IMR-90 (cell line): Measurements from ENCODE around the gene VDAC2. TPM values are rescaled to one million over a fixed set of nuclear protein-coding genes. Genes with fewer than 3 reads are reported as not detected.
A peak's percentile ranks its signal among the peaks of the same experiment; 100 is the strongest.

Source experiments
- ATAC-seq: fragments of 200-7000 bp; cut with Tn5 transposase; 2 replicates; pipeline ENCODE4 v1.9.1; 2020; ENCODE audit warnings: low read depth, mild to moderate bottlenecking, moderate library complexity
- BruUV-seq: library from RNA; stranded (reverse); fragments of 400-500 nt; replicated peaks from 2 replicates; lab custom pipeline; 2021; lab: Mats Ljungman, UMichigan
- CTCF ChIA-PET: fragments of 300-600 bp; formaldehyde crosslinking; extraction: SDS; loops from one replicate; lab custom pipeline; 2021; ENCODE audit warnings: antibody characterized with exemption; lab: Yijun Ruan, JAX
- POLR2A ChIA-PET: fragments of 300-600 bp; sonication (Branson Sonifier 250); formaldehyde crosslinking; loops from one replicate; lab custom pipeline; 2022; ENCODE audit warnings: antibody characterized with exemption; ENCODE audit not compliant: unreplicated experiment; lab: Charles Lee
- DNase-seq: peaks from one replicate; pipeline ENCODE4 v3.0.0; 2013
- H2AFZ ChIP-seq: replicated peaks from 2 replicates; pipeline ENCODE3; 2013; ENCODE audit warnings: low read length, mild to moderate bottlenecking; ENCODE audit not compliant: poor library complexity
- H2AK5ac ChIP-seq: 2 replicates; pipeline ENCODE4 v1.6.1; 2013; ENCODE audit warnings: low read depth, low read length, inconsistent platforms
- H2AK9ac ChIP-seq: replicated peaks from 2 replicates; pipeline ENCODE3; 2013; ENCODE audit warnings: mild to moderate bottlenecking, low read depth, low read length, moderate library complexity; ENCODE audit not compliant: poor library complexity
- H2BK120ac ChIP-seq: 2 replicates; pipeline ENCODE4 v1.6.1; 2013; ENCODE audit warnings: low read depth, low read length, inconsistent platforms
- H2BK15ac ChIP-seq: 3 replicates; pipeline ENCODE4 v1.6.1; 2013; ENCODE audit warnings: low read depth, low read length, inconsistent platforms
- H2BK20ac ChIP-seq: 2 replicates; pipeline ENCODE4 v1.6.1; 2013; ENCODE audit warnings: low read depth, mild to moderate bottlenecking, inconsistent platforms, low read length, moderate library complexity
- H2BK5ac ChIP-seq: 2 replicates; pipeline ENCODE4 v1.6.1; 2013; ENCODE audit warnings: mild to moderate bottlenecking, low read depth, low read length, inconsistent platforms; ENCODE audit not compliant: poor library complexity, severe bottlenecking
- H3K14ac ChIP-seq: replicated peaks from 2 replicates; pipeline ENCODE4 v1.6.1; 2013; ENCODE audit warnings: low read depth, low read length, inconsistent platforms
- H3K18ac ChIP-seq: 2 replicates; pipeline ENCODE4 v1.6.1; 2013; ENCODE audit warnings: low read depth, low read length, control low read depth
- H3K23ac ChIP-seq: 2 replicates; pipeline ENCODE4 v1.6.1; 2013; ENCODE audit warnings: low read depth, low read length, inconsistent platforms
- H3K27ac ChIP-seq: 2 replicates; pipeline ENCODE4 v1.5.1; 2013; ENCODE audit warnings: mild to moderate bottlenecking, control low read depth, low read length; ENCODE audit not compliant: insufficient read depth
- H3K27me3 ChIP-seq: 2 replicates; pipeline ENCODE4 v1.6.1; 2013; ENCODE audit warnings: low read length; ENCODE audit not compliant: control insufficient read depth, insufficient read depth
- H3K36me3 ChIP-seq: 2 replicates; pipeline ENCODE4 v1.6.1; 2013; ENCODE audit warnings: low read length, mixed read lengths; ENCODE audit not compliant: control insufficient read depth, insufficient read depth
- H3K4ac ChIP-seq: 2 replicates; pipeline ENCODE4 v1.6.1; 2013; ENCODE audit warnings: low read depth, low read length, inconsistent platforms
- H3K4me1 ChIP-seq: 2 replicates; pipeline ENCODE4 v1.6.1; 2013; ENCODE audit warnings: low read length, mixed read lengths; ENCODE audit not compliant: control insufficient read depth, insufficient read depth
- H3K4me2 ChIP-seq: 2 replicates; pipeline ENCODE4 v1.6.1; 2013; ENCODE audit warnings: low read depth, mild to moderate bottlenecking, control low read depth, low read length, moderate library complexity
- H3K4me3 ChIP-seq: 2 replicates; pipeline ENCODE4 v1.5.1; 2013; ENCODE audit warnings: low read depth, mild to moderate bottlenecking, control low read depth, low read length, moderate library complexity; ENCODE audit not compliant: insufficient read depth
- H3K56ac ChIP-seq: 2 replicates; pipeline ENCODE4 v1.6.1; 2013; ENCODE audit warnings: low read length, inconsistent platforms; ENCODE audit not compliant: insufficient read depth; ENCODE audit errors: extremely low read depth
- H3K79me1 ChIP-seq, 2 experiments: 2 replicates each; pipeline ENCODE4 v1.6.1; 2013; ENCODE audit warnings: low read length in 2 of 2, inconsistent platforms in 1 of 2, low read depth in 1 of 2
- H3K9ac ChIP-seq: 2 replicates; pipeline ENCODE4 v1.6.1; 2013; ENCODE audit warnings: low read depth, low read length, control low read depth
- H3K9me1 ChIP-seq: 2 replicates; pipeline ENCODE4 v1.6.1; 2013; ENCODE audit warnings: low read length, inconsistent platforms; ENCODE audit not compliant: insufficient read depth
- H3K9me3 ChIP-seq: 2 replicates; pipeline ENCODE4 v1.6.1; 2013; ENCODE audit warnings: low read length; ENCODE audit not compliant: control insufficient read depth, insufficient read depth
- H4K20me1 ChIP-seq: 2 replicates; pipeline ENCODE4 v1.6.1; 2013; ENCODE audit warnings: low read length, inconsistent platforms; ENCODE audit not compliant: insufficient read depth
- H4K5ac ChIP-seq: 2 replicates; pipeline ENCODE4 v1.6.1; 2013; ENCODE audit warnings: mild to moderate bottlenecking, low read depth, low read length, control low read depth
- H4K8ac ChIP-seq, 2 experiments: 2 replicates each; pipeline ENCODE4 v1.6.1; 2013; ENCODE audit warnings: low read depth in 2 of 2, low read length in 2 of 2, control low read depth in 1 of 2, inconsistent platforms in 1 of 2
- H4K91ac ChIP-seq: 2 replicates; pipeline ENCODE4 v1.6.1; 2013; ENCODE audit warnings: low read depth, low read length, inconsistent platforms; ENCODE audit not compliant: insufficient read depth
- POLR2A ChIP-seq: IDR thresholded peaks from 2 replicates; pipeline ENCODE4 v1.6.1; 2012; ENCODE audit warnings: mild to moderate bottlenecking, low read depth, low read length
- RCOR1 ChIP-seq: IDR thresholded peaks from 2 replicates; pipeline ENCODE4 v1.6.1; 2012; ENCODE audit warnings: mild to moderate bottlenecking, low read length, improper control_type of control experiment; ENCODE audit not compliant: insufficient replicate concordance
- WGBS, 2 experiments: methylation state at CpG; one replicate each; pipeline versions ENCODE4 v1.1.5 to v1.1.7; 2013; ENCODE audit warnings: missing lambda C conversion rate in 2 of 2; ENCODE audit not compliant: insufficient read length in 1 of 2; ENCODE audit errors: extremely low coverage in 2 of 2; 5-methylcytosine and 5-hydroxymethylcytosine counted together
- dilution Hi-C: fragments of 300-500 bp; cut with HindIII; formaldehyde crosslinking; loops from one replicate; pipeline ENCODE4 v1.14.3; 2018; ENCODE audit warnings: low sequenced_read_pairs; ENCODE audit not compliant: unreplicated experiment
- in situ Hi-C: fragments of 300-500 bp; cut with MboI; formaldehyde crosslinking; loops from 3 replicates; pipeline ENCODE4 v1.14.3; 2019; ENCODE audit warnings: low sequenced_read_pairs, inconsistent platforms, mixed read lengths
- intact Hi-C: fragments of 100-400 bp; cut with micrococcal nuclease; formaldehyde crosslinking; loops from 2 replicates; pipeline ENCODE4 v1.10.0; 2022
- polyA plus RNA-seq, 3 experiments: library from polyadenylated mRNA; depleted of rRNA; stranded (reverse); fragments of >200 nt; gene quantifications; 2 replicates each; pipeline ENCODE4 v1.2.3, GENCODE V29; 2012; ENCODE audit warnings: low replicate concordance in 1 of 3
- total RNA-seq: library from RNA; depleted of rRNA; stranded (reverse); fragments of >200 nt; gene quantifications from 2 replicates; pipeline ENCODE4 v1.2.3, GENCODE V29; 2012

VDAC2 gene
- total and polyA plus RNA-seq, 2 of the 4 experiments (the other 2 are of a cell fraction): 122 to 139 TPM

GRCh38 chr10:75253281-75254220, 43.0 kb downstream of the VDAC2 start:
- H3K14ac ChIP-seq: no peak overlapping the region
- intact Hi-C loops (no loop called here), in situ Hi-C loops (no loop called here), dilution Hi-C loops (no loop called here)
- H3K4me1 ChIP-seq: no peaks in the 10 kb centered on the region
- no peak overlapping the region for H2BK15ac ChIP-seq
- ChIA-PET POLR2A (no interaction called here), CTCF (no interaction called here)
- H3K56ac ChIP-seq: no peak overlapping the region
- no peak overlapping the region for H2BK120ac ChIP-seq
- no peak overlapping the region for H3K18ac ChIP-seq
- no peak overlapping the region for H2AK9ac ChIP-seq
- H3K4ac ChIP-seq: no peak overlapping the region
- H3K4me3 ChIP-seq: no peak overlapping the region
- H4K5ac ChIP-seq: no peak overlapping the region
- H3K36me3 ChIP-seq: no peaks in the 10 kb centered on the region
- H3K9me1 ChIP-seq: no peaks in the 10 kb centered on the region
- H4K20me1 ChIP-seq: no peaks in the 10 kb centered on the region
- DNase-seq: no peak
- no peak overlapping the region for H3K27ac ChIP-seq
- no peak overlapping the region for H3K23ac ChIP-seq
- WGBS, 2 experiments: no CpG with 5 or more reads among the region's 1 CpG
- H2AK5ac ChIP-seq: no peak overlapping the region
- no peak overlapping the region for H4K8ac ChIP-seq
- no peak overlapping the region for H2BK20ac ChIP-seq
- H2BK5ac ChIP-seq: no peak overlapping the region
- ATAC-seq: no peak
- TF ChIP-seq POLR2A (no peak), RCOR1 (peak; percentile 39)
- no peaks in the 10 kb centered on the region for H3K27me3 ChIP-seq
- no peak overlapping the region for H3K4me2 ChIP-seq
- peaks cover 16% of the 10 kb centered on the region for H3K9me3 ChIP-seq
- BruUV-seq: no TSS peak
- H2AFZ ChIP-seq: no peak overlapping the region
- H3K9ac ChIP-seq: no peak overlapping the region
- H3K79me1 ChIP-seq: no peaks in the 10 kb centered on the region
- no peak overlapping the region for H4K91ac ChIP-seq
